ENCODE results near the gene XRCC4. TPM values are rescaled to one million over a fixed set of nuclear protein-coding genes. Genes with fewer than 3 reads are reported as not detected.

XRCC4 gene
- total RNA-seq, 1 experiment from 2014 or later: 24.6 TPM

DNA sequence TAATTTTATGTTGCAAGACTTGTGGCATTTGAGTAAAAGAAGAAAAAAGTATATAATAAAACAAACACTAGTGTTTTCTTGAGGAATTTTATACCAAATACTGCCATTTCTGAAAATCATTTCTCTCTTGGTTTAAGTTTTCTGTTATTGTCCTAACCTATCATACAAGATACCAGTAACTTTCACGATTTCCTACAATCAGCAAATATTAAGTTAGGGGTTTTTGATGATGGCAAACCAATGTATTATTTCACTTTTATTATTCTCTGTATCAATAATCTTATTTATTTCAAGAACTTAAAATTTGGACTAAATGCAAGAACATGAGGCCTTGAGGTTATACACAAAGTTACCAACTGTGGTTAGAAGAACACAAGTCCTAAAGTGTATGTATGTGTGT, 285.2 kb downstream of the XRCC4 start (continued):
- TF ChIP-seq, protein P1, sequence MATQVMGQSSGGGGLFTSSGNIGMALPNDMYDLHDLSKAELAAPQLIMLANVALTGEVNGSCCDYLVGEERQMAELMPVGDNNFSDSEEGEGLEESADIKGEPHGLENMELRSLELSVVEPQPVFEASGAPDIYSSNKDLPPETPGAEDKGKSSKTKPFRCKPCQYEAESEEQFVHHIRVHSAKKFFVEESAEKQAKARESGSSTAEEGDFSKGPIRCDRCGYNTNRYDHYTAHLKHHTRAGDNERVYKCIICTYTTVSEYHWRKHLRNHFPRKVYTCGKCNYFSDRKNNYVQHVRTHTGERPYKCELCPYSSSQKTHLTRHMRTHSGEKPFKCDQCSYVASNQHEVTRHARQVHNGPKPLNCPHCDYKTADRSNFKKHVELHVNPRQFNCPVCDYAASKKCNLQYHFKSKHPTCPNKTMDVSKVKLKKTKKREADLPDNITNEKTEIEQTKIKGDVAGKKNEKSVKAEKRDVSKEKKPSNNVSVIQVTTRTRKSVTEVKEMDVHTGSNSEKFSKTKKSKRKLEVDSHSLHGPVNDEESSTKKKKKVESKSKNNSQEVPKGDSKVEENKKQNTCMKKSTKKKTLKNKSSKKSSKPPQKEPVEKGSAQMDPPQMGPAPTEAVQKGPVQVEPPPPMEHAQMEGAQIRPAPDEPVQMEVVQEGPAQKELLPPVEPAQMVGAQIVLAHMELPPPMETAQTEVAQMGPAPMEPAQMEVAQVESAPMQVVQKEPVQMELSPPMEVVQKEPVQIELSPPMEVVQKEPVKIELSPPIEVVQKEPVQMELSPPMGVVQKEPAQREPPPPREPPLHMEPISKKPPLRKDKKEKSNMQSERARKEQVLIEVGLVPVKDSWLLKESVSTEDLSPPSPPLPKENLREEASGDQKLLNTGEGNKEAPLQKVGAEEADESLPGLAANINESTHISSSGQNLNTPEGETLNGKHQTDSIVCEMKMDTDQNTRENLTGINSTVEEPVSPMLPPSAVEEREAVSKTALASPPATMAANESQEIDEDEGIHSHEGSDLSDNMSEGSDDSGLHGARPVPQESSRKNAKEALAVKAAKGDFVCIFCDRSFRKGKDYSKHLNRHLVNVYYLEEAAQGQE (IDR thresholded peaks at IDR 0.05; ENCODE audit: low read depth): no peak
- no peak for TF ChIP-seq EZH2phosphoT487 (IDR thresholded peaks at IDR 0.05; ENCODE audit: borderline replicate concordance)
- TF ChIP-seq RAD21 (IDR thresholded peaks at IDR 0.05; ENCODE audit: low read depth): no peak
- TF ChIP-seq POLR2AphosphoS5 (IDR thresholded peaks at IDR 0.05; ENCODE audit: low read depth, low read length): no peak
- no peak for TF ChIP-seq SP1 (IDR thresholded peaks at IDR 0.05; ENCODE audit: low read depth)
- no peak for TF ChIP-seq ZFX (IDR thresholded peaks at IDR 0.05)
- TF ChIP-seq EZH2 (IDR thresholded peaks at IDR 0.05): no peak

DNA sequence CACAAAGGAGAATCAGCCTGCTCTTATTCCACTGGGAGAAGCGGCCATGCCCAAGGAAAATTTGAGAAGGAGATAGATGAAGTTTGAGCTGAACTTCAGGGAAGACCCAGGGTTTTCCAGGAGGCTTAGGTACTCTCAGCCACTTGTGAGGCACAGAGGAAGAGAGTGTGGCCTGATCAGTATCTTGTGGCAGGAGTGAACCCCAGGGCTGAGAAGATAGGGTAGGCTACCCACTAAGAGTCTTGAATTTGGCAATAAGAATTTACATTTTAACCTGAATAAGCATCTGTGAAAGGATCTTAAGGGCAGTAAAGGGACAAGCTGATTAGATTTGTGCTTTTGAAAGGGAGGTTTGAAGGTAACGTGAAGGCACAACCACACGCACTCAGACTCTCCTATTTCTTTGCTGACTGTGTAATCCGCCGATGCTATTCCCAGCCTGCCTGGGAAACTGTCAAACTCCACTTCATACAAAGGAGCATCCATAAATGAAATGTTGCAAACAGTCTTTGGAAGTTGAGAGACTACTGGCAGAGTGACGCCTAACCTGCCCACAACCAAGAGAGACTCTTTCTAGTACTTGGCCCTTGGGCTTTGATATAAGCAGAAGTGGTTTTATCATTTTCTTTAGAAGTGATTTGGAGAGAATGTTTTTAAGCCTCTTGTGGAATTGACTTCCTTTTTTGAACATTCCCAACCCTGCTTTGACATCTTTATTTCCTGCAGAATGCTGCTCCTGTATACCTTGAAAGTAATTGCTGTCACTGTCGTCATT, 286.0 kb downstream of the XRCC4 start:
- RAD21 ChIA-PET (ENCODE audit: low non-redundant PET in 1 of 2, low total read pairs in 2 of 2, uncharacterized antibody in 2 of 2, unreplicated experiment in 2 of 2): no interaction called here
- H3K4me2 ChIP-seq (ENCODE audit: low read length): no peak overlapping the region
- H3K36me3 ChIP-seq (ENCODE audit: control insufficient read depth in 1 of 2, insufficient read depth in 2 of 2, low read length in 2 of 2): no peaks in the 10 kb centered on the region
- H4K20me1 ChIP-seq (ENCODE audit: insufficient read depth): no peaks in the 10 kb centered on the region
- no peak for ATAC-seq
- no peak overlapping the region for H2AFZ ChIP-seq (ENCODE audit: low read depth, low read length, poor library complexity, severe bottlenecking)
- no peak overlapping the region for H3K4me3 ChIP-seq (replicated peaks in 1 of 2; ENCODE audit: low read depth in 1 of 2, low read length in 2 of 2)
- H3K9me3 ChIP-seq (ENCODE audit: control insufficient read depth in 1 of 2, insufficient read depth in 1 of 2, low read depth in 1 of 2, low read length in 2 of 2): no peaks in the 10 kb centered on the region
- no peak for DNase-seq (ENCODE audit: low read depth, low spot score)
- peaks cover 4 to 16% of the 10 kb centered on the region in 2 experiments; a peak in 2 of 4 replicates for H3K4me1 ChIP-seq (ENCODE audit: control insufficient read depth in 1 of 2, insufficient read depth in 2 of 2, low read length in 2 of 2)
- no peaks in the 10 kb centered on the region for H3K9me2 ChIP-seq (ENCODE audit: insufficient read depth)
- intact Hi-C loops (cut with micrococcal nuclease): no loop called here
- POLR2A ChIA-PET: no interaction called here
- H3K27ac ChIP-seq (ENCODE audit: low read depth, low read length): no peak overlapping the region
- H3K79me2 ChIP-seq (ENCODE audit: insufficient read depth, low read length): no peaks in the 10 kb centered on the region
- no peak overlapping the region for H3K9ac ChIP-seq (ENCODE audit: low read length)
- H3K27me3 ChIP-seq (ENCODE audit: insufficient read depth, low read length): no peaks in the 10 kb centered on the region
- CTCF ChIA-PET: no interaction called here
- no TSS peak for BruUV-seq (replicated peaks)
- TF ChIP-seq FOSL1 (IDR thresholded peaks at IDR 0.05; ENCODE audit: low read depth) (no peak), ELF1 (IDR thresholded peaks at IDR 0.05; ENCODE audit: borderline replicate concordance, low read depth) (no peak), POLR2A (IDR thresholded peaks at IDR 0.05; ENCODE audit: borderline replicate concordance, extremely low read depth, insufficient read depth, insufficient read length) (no peak), JUND (IDR thresholded peaks at IDR 0.05) (no peak), SP1 (IDR thresholded peaks at IDR 0.05; ENCODE audit: low read depth) (no peak), SRF (IDR thresholded peaks at IDR 0.05; ENCODE audit: low read depth) (no peak), POLR2AphosphoS5 (IDR thresholded peaks at IDR 0.05; ENCODE audit: low read depth, low read length) (no peak), RAD21 (IDR thresholded peaks at IDR 0.05; ENCODE audit: low read depth) (no peak), SIN3A (IDR thresholded peaks at IDR 0.05; ENCODE audit: low read depth) (no peak), CEBPB (IDR thresholded peaks at IDR 0.05; ENCODE audit: low read depth) (no peak)
- TF ChIP-seq, protein P1 (IDR thresholded peaks at IDR 0.05; ENCODE audit: low read depth): no peak
- TF ChIP-seq, protein P2, sequence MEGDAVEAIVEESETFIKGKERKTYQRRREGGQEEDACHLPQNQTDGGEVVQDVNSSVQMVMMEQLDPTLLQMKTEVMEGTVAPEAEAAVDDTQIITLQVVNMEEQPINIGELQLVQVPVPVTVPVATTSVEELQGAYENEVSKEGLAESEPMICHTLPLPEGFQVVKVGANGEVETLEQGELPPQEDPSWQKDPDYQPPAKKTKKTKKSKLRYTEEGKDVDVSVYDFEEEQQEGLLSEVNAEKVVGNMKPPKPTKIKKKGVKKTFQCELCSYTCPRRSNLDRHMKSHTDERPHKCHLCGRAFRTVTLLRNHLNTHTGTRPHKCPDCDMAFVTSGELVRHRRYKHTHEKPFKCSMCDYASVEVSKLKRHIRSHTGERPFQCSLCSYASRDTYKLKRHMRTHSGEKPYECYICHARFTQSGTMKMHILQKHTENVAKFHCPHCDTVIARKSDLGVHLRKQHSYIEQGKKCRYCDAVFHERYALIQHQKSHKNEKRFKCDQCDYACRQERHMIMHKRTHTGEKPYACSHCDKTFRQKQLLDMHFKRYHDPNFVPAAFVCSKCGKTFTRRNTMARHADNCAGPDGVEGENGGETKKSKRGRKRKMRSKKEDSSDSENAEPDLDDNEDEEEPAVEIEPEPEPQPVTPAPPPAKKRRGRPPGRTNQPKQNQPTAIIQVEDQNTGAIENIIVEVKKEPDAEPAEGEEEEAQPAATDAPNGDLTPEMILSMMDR (IDR thresholded peaks at IDR 0.05 in 2 of 3, conservative IDR thresholded peaks at IDR 0.05 in 1 of 3; ENCODE audit: borderline replicate concordance in 1 of 3, insufficient read depth in 1 of 3, low read depth in 2 of 3, low read length in 2 of 3): no peak
- TF ChIP-seq, protein P3, sequence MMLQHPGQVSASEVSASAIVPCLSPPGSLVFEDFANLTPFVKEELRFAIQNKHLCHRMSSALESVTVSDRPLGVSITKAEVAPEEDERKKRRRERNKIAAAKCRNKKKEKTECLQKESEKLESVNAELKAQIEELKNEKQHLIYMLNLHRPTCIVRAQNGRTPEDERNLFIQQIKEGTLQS (IDR thresholded peaks at IDR 0.05): no peak
